MCF 10A (cell line): Measurements from ENCODE around the gene TMPRSS11F. TPM values are rescaled to one million over a fixed set of nuclear protein-coding genes. Genes with fewer than 3 reads are reported as not detected.

Experiments used
- BruUV-seq: library from RNA; stranded (reverse); fragments of 400-500 nt; replicated peaks from 2 replicates; lab custom pipeline; 2021; lab: Mats Ljungman, UMichigan
- CTCF ChIA-PET: fragments of 300-600 bp; sonication (Branson Sonifier 250); formaldehyde crosslinking; extraction: SDS; loops from one replicate; lab custom pipeline; 2021; ENCODE audit warnings: antibody characterized with exemption, inconsistent platforms; lab: Yijun Ruan, JAX
- POLR2A ChIA-PET: fragments of 300-600, 350-650 bp; sonication (Branson Sonifier 250); formaldehyde crosslinking; extraction: SDS; loops from one replicate; lab custom pipeline; 2020; ENCODE audit warnings: antibody characterized with exemption, inconsistent platforms; lab: Yijun Ruan, JAX
- DNase-seq: peaks from one replicate; pipeline ENCODE4 v3.0.0-alpha.2; 2018; ENCODE audit not compliant: unreplicated experiment
- H3K27ac Mint-ChIP-seq: one replicate; pipeline ENCODE4 v1.8.0; 2022; ENCODE audit warnings: mild to moderate bottlenecking, low read depth, mixed read lengths; ENCODE audit not compliant: unreplicated experiment
- H3K27me3 Mint-ChIP-seq: one replicate; pipeline ENCODE4 v1.8.0; 2022; ENCODE audit warnings: mixed read lengths; ENCODE audit not compliant: insufficient read depth, unreplicated experiment
- H3K36me3 Mint-ChIP-seq: one replicate; pipeline ENCODE4 v1.8.0; 2022; ENCODE audit warnings: mild to moderate bottlenecking, moderate library complexity, mixed read lengths; ENCODE audit not compliant: insufficient read depth, unreplicated experiment
- H3K4me1 Mint-ChIP-seq: one replicate; pipeline ENCODE4 v1.8.0; 2022; ENCODE audit warnings: mixed read lengths; ENCODE audit not compliant: insufficient read depth, unreplicated experiment
- H3K4me3 Mint-ChIP-seq: one replicate; pipeline ENCODE4 v1.8.0; 2022; ENCODE audit warnings: mild to moderate bottlenecking, moderate library complexity, mixed read lengths; ENCODE audit not compliant: unreplicated experiment
- H3K9me3 Mint-ChIP-seq: one replicate; pipeline ENCODE4 v1.8.0; 2022; ENCODE audit warnings: mixed read lengths; ENCODE audit not compliant: unreplicated experiment
- CTCF ChIP-seq: fragments of 200-600 bp; IDR thresholded peaks from one replicate; pipeline ENCODE4 v1.8.0; 2022; ENCODE audit warnings: antibody characterized with exemption, mild to moderate bottlenecking; ENCODE audit not compliant: unreplicated experiment
- intact Hi-C: fragments of 100-400 bp; cut with micrococcal nuclease; formaldehyde crosslinking; loops from 2 replicates; pipeline ENCODE4 v1.14.1; 2022
- total RNA-seq: library from RNA; stranded (reverse); gene quantifications from 2 replicates; pipeline ENCODE4 v1.2.3, GENCODE V29; 2022

The TMPRSS11F gene
- total RNA-seq, 1 experiment from 2014 or later, result not detected

- Mint-ChIP-seq H3K4me3 (no peak overlapping the region), H3K27ac (no peak overlapping the region), H3K9me3 (no peaks in the 10 kb centered on the region), H3K27me3 (no peaks in the 10 kb centered on the region), H3K4me1 (no peaks in the 10 kb centered on the region), H3K36me3 (no peaks in the 10 kb centered on the region)
- BruUV-seq, result no TSS peak
- no peak for TF ChIP-seq CTCF
- intact Hi-C loops, result no loop called here
- ChIA-PET POLR2A (no interaction called here), CTCF (interaction anchor here (0.5 to 1.3 kb wide), 3 partner anchors 11 to 362 kb away, joined by 3 to 4 read pairs (median 3); no protein-coding TSS in a partner anchor)
- no peak for DNase-seq
Observed at GRCh38 chr4:68076194-68076593, 53.5 kb downstream of the TMPRSS11F start.

GRCh38 chr4:68074397-68074796 lies 55.3 kb downstream of the TMPRSS11F start:
- Mint-ChIP-seq H3K27me3 (no peaks in the 10 kb centered on the region), H3K9me3 (no peaks in the 10 kb centered on the region), H3K36me3 (no peaks in the 10 kb centered on the region), H3K27ac (no peak overlapping the region), H3K4me1 (no peaks in the 10 kb centered on the region), H3K4me3 (no peak overlapping the region)
- ChIA-PET CTCF (interaction anchor here (0.8 kb wide), 1 partner anchor 379 kb away, joined by 3 read pairs; no protein-coding TSS in a partner anchor), POLR2A (interaction anchor here (0.9 to 1.5 kb wide), 2 partner anchors 78 to 197 kb away, joined by 4 to 5 read pairs; no protein-coding TSS in a partner anchor)
- no TSS peak for BruUV-seq
- TF ChIP-seq CTCF, result no peak
- DNase-seq, result peak; percentile 78
- intact Hi-C loops, result no loop called here

GRCh38 chr4:68070302-68070701 lies 59.4 kb downstream of the TMPRSS11F start:
- Mint-ChIP-seq H3K27ac (no peak overlapping the region), H3K4me1 (no peaks in the 10 kb centered on the region), H3K36me3 (peaks cover 3% of the 10 kb centered on the region), H3K27me3 (no peaks in the 10 kb centered on the region), H3K9me3 (no peaks in the 10 kb centered on the region), H3K4me3 (no peak overlapping the region)
- ChIA-PET CTCF (interaction anchor here (0.7 kb wide), 1 partner anchor 121 kb away, joined by 3 read pairs; no protein-coding TSS in a partner anchor), POLR2A (no interaction called here)
- no peak for DNase-seq
- BruUV-seq, result no TSS peak
- no peak for TF ChIP-seq CTCF
- intact Hi-C loops, result no loop called here

GRCh38 chr4:68062501-68062900 lies 67.2 kb downstream of the TMPRSS11F start:
- no peak for DNase-seq
- Mint-ChIP-seq H3K36me3 (peaks cover 5% of the 10 kb centered on the region), H3K4me3 (no peak overlapping the region), H3K9me3 (no peaks in the 10 kb centered on the region), H3K4me1 (no peaks in the 10 kb centered on the region), H3K27ac (no peak overlapping the region), H3K27me3 (no peaks in the 10 kb centered on the region)
- CTCF ChIA-PET, result no interaction called here
- POLR2A ChIA-PET, result no interaction called here
- TF ChIP-seq CTCF, result no peak
- BruUV-seq, result no TSS peak
- intact Hi-C loops, result no loop called here
